ENCODE results near the gene ANKRD29.

The ANKRD29 gene

GRCh38 chr18:23662309-23663263, at the start of gene ANKRD29:
ANKRD29 (minus strand) TSS chr18:23662911; CDS start chr18:23662730, 181 bp downstream.
- peak; percentile 55 for DNase-seq

GRCh38 chr18:23712445-23712844, 49.7 kb upstream of the ANKRD29 start:
- no peak for DNase-seq

DNA sequence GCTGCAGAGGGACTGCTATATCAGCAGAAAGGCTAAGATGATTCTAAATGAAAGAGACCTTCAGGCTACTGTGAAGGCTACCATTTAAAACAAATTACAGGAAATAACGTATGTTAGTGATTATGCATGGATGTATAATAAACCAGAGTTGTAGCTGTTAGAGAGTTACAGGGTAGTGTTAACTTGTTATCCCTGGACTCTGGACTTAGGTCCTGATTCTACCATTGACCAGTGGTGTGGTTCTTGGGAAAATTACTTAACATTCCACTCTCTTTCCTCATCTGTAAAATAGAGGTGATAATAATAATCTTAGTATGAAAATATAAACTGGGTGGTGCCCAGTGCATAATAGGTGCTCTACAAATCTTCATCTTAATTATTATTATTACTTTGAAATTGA, 48.7 kb upstream of the ANKRD29 start:
- no peak for DNase-seq

GRCh38 chr18:23710946-23711345, 48.2 kb upstream of the ANKRD29 start:
- no peak for DNase-seq

- no peak for DNase-seq
Measured at GRCh38 chr18:23710068-23710527, 47.4 kb upstream of the ANKRD29 start.

DNA sequence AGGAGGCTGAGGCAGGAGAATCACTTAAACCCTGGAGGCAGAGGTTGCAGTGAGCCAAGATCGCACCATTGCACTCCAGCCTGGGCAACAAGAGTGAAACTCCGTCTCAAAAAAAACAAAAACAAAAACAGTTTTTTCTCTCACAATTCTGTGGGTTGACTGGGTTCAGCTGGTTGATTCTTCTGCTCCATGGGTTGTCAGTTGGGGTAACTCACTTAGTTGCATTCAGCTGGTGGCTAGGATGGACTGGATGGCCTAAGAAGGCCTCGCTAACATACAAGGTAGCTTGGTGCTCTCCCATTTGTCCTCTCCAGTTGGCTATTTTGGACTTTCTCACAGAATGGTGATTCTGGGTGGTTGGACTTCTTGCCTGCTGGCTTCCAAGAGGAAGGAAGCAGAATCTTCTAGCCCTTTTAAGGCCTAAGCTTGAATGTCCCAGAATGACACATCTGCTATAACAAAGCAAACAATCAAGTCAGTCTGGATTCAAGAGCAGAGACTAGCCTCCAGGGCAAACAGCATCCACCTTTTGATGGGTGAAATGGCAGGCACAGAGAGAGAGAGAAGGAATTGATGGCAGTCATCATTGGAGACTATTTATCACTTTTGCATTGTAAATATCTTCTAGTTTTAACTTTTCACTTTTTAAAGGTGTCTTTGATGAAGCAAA, 44.4 kb upstream of the ANKRD29 start:
- DNase-seq = no peak

DNA sequence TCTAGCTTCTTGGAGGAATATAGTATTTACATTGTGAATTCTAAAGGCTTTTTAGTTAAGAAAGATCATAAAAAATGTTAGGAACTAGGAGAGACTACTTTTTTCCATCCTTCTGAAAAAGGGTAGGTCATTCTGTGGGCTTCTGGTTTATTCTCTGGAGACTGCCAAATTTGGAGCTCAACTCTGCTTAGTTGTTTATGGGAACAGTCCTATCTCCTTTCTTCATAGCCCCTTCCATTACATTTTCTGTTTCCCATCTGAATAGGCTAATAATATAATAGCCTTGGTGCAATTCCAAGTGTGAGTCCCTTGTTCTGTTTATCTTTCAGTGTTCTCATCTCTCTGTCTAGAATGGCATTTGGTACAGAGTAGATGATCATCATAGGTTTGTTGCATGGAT, 42.1 kb upstream of the ANKRD29 start:
- DNase-seq = no peak

DNA sequence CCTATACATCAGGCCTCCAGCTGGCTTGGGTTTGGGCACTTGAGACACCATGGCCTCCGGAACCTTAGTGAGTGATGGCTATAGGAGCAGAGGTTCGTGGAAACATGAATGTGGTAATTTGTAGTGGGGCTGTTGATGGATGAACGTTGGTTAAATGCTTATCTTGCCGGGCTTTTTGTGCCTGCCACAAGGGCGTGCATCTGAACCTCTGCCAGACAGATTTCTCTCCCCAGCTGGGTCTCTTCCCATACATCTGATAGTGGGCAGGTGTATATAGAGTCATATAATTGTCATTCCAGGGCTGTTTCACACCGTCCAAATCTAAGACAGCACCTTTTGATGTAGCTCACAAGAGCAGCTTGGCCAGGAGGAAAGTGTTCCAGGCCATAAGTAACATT, 41.3 kb upstream of the ANKRD29 start:
- no peak for DNase-seq

DNA sequence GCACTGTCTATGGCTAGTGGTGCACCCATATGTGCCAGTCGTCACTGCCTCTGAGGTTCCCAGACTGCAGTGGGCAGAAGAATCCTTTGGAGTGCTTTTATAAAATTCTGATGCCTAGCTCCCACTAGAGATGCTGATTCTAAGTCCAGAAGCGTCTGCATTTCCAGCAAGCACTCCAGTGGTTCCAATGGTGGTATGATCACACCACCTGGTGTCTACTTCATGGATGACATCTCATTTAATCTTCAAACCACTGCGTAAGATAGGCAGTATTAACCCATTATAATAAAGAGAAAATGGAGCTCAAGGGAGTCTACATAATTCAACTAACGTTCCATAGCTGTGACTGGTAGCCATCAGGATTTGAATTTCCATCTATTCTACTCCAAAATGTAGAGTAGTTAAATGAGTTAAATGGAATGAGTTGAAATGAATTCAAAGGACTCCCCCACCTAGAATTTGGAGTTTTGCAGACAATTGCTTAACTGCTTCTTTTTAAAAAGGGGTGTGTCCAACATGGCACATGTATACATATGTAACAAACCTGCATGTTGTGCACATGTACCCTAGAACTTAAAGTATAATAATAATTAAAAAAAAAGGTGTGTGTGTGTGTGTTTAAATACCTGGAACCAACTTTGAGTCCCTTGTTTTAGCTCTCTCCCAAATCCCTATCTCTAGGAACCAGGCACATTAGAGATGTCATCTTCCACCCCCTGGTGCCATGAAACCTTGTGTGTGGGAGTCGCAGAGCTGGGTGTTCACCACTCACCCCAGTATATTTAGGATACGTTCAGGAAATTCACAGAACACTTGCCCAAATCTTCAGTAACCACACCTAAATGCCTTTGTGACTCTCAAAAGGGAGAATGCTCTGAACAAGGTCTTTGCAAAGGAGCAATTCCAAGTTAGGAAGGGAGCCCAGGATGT, 40.6 kb upstream of the ANKRD29 start:
- DNase-seq = no peak

- DNase-seq = no peak
Measured at GRCh38 chr18:23702606-23703005, 39.9 kb upstream of the ANKRD29 start.

- no peak for DNase-seq
Measured at GRCh38 chr18:23701544-23702064, 38.9 kb upstream of the ANKRD29 start.

- DNase-seq = no peak
Measured at GRCh38 chr18:23701017-23701416, 38.3 kb upstream of the ANKRD29 start.

DNA sequence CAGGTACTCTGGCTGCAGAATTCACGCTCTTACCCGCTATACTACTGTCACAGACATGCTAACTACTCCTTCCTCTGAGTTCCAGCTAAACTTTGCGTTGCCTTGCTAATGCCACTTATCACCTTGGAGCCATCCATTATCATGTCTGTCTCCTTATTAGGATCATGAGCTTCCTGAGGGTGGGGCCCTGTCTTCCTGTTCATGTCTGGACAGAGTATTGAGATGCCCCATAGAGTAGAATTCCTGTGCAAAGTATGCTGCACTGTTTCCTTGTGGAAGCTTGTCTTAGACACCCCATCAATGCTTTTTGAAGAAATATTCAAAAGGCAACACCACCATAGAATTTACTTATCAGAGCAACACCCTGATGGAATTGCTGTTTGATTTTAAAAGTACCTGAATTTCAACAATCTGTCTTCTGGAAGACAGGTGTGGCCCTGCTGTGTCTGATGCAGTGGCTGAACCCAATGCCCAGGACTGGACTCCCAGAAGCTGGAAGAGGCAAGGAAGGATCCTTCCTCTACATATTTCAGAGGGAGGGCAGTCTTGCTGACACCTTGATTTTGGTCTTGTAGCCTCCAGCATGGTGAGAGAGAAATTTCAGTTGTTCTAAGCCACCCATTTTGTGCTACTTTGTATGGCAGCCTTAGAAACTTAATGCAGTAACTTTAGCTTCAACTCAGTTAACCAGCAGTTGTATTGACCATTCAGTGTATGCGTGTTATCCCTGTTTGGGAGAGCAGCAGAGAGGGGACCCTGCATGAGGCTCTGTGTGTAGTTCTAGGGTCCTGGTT, 32.1 kb upstream of the ANKRD29 start:
- DNase-seq = no peak

- no peak for DNase-seq
Measured at GRCh38 chr18:23693846-23694245, 31.1 kb upstream of the ANKRD29 start.

DNA sequence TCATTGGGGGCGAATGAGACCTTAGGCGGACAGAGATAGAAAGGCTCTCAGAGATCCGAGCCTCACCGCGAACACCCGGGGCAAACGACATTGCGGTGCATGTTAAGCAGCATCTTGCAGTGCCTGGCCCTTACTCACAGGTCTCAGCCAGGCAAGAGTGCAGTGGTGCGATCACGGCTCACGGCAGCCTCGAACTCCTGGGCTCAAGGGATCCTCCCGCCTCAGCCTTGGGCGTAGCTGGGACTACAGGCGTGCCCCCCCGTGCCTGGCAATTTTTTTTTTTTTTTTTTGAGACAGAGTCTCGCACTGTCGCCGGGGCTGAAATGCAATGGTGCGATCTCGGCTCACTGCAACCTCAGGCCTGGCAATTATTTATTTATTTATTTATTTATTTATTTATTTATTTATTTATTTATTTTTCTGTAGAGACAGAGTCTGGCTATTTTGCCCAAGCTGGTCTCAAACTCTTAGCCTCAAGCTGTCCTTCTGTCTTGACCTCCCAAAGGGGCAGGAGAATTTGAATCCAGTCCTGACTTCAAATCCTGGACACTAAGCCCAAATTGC, 27.9 kb upstream of the ANKRD29 start:
- no peak for DNase-seq

- peak; percentile 33 for DNase-seq
Measured at GRCh38 chr18:23689616-23690504, 27.1 kb upstream of the ANKRD29 start.

DNA sequence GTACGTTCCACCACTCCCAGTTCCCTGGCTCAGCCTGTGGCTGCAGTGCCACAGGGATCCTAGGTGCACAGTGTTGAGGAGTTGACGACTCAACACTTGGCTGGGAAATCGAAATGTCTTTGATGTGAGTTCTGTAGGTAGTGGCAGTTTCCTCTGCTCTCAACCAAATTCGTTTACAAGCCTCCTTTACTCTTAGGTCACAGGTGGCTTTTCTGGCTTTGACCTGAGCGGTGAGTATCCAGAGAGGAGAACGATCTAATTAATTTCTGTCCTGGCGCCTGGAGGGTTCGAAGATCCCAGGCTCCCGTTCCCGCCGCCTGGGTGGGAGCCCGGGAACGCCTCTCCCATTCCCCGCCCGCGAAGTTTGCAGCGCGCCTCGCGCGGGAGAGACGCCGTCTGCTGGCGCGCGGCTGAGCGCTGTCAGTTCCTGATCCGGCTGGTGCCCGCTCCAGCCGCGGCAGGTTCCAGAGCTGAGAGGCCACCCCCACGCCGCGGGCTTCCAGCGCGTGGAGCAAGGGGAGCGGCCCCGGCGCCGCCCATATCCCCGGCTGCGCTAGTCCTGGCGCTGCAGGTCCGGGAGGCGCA, 26.4 kb upstream of the ANKRD29 start, which contains the start of gene LAMA3:
Gene LAMA3 (plus strand): TSS at position 423 of the 585 bp plus-strand sequence. CDS start 231 bp downstream, outside the sequence.
- peak; percentile 50 for DNase-seq

DNA sequence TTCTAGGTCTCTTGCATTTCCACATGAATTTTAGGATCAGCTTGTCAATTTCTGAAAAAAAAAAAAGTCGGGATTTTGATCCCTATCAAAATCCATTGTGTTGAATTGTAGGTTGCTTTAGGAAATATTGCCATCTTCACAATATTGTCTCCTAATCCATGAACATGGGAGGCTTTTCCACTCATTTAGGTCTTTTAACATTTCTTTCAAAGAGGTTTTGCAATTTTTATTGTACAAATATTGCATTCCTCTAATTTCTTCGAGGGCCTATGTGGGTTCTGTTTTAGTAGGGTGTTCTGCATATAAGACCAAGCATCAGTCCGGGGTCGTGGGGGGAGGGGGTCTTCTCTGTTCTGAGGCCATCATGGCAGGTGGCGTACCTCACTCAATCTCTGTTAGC, 25.8 kb upstream of the ANKRD29 start:
- no peak for DNase-seq

DNA sequence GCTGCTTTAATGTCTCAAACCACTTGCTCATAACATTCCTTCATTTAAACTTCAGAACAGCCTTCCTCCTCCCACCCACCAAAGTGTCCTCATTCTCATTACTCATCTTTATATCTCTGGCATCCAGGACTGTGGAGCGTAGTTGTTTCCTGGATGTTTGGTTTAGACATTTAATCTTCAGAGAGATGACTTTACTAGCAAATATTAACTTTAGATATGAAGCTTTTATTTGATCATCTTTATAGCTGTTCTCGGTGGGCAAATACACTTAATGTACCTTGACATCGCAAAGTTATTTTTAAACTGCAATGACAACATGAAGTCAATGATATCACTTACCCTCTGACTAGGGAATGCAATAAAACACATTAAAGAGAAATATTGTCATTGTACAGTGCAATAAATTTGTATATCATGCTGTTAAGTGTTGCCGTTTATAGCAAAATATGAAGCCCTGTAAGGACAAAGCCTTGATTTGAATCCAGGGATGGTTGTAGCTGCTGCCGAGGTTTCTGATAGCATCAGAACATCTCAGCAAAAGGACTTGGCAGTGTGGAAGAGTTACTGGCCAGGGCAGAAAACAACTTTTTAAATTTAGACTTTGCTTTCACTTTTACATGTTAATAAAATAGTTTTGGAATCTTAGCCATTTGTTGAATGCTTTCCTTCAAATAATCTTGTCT, 21.9 kb upstream of the ANKRD29 start:
- DNase-seq = no peak

Measured in activated T-cell treated with anti-CD3 and anti-CD28 coated beads, Interleukin-2, amount 50 U/mL, for 1 hour (primary cell).